IMR-90 (cell line): ENCODE measurements around the gene RALGPS1. TPM values are rescaled to one million over a fixed set of nuclear protein-coding genes. Genes with fewer than 3 reads are reported as not detected.

ENCODE experiments used
- ATAC-seq: fragments of 200-7000 bp; cut with Tn5 transposase; 2 replicates; pipeline ENCODE4 v1.9.1; 2020; ENCODE audit warnings: low read depth, mild to moderate bottlenecking, moderate library complexity
- BruUV-seq: library from RNA; stranded (reverse); fragments of 400-500 nt; replicated peaks from 2 replicates; lab custom pipeline; 2021; lab: Mats Ljungman, UMichigan
- CTCF ChIA-PET: fragments of 300-600 bp; formaldehyde crosslinking; extraction: SDS; loops from one replicate; lab custom pipeline; 2021; ENCODE audit warnings: antibody characterized with exemption; lab: Yijun Ruan, JAX
- POLR2A ChIA-PET: fragments of 300-600 bp; sonication (Branson Sonifier 250); formaldehyde crosslinking; loops from one replicate; lab custom pipeline; 2022; ENCODE audit warnings: antibody characterized with exemption; ENCODE audit not compliant: unreplicated experiment; lab: Charles Lee
- DNase-seq: peaks from one replicate; pipeline ENCODE4 v3.0.0; 2013
- H2AFZ ChIP-seq: replicated peaks from 2 replicates; pipeline ENCODE3; 2013; ENCODE audit warnings: low read length, mild to moderate bottlenecking; ENCODE audit not compliant: poor library complexity
- H2AK5ac ChIP-seq: 2 replicates; pipeline ENCODE4 v1.6.1; 2013; ENCODE audit warnings: low read depth, low read length, inconsistent platforms
- H2AK9ac ChIP-seq: replicated peaks from 2 replicates; pipeline ENCODE3; 2013; ENCODE audit warnings: mild to moderate bottlenecking, low read depth, low read length, moderate library complexity; ENCODE audit not compliant: poor library complexity
- H2BK120ac ChIP-seq: 2 replicates; pipeline ENCODE4 v1.6.1; 2013; ENCODE audit warnings: low read depth, low read length, inconsistent platforms
- H2BK15ac ChIP-seq: 3 replicates; pipeline ENCODE4 v1.6.1; 2013; ENCODE audit warnings: low read depth, low read length, inconsistent platforms
- H2BK20ac ChIP-seq: 2 replicates; pipeline ENCODE4 v1.6.1; 2013; ENCODE audit warnings: low read depth, mild to moderate bottlenecking, inconsistent platforms, low read length, moderate library complexity
- H2BK5ac ChIP-seq: 2 replicates; pipeline ENCODE4 v1.6.1; 2013; ENCODE audit warnings: mild to moderate bottlenecking, low read depth, low read length, inconsistent platforms; ENCODE audit not compliant: poor library complexity, severe bottlenecking
- H3K14ac ChIP-seq: replicated peaks from 2 replicates; pipeline ENCODE4 v1.6.1; 2013; ENCODE audit warnings: low read depth, low read length, inconsistent platforms
- H3K18ac ChIP-seq: 2 replicates; pipeline ENCODE4 v1.6.1; 2013; ENCODE audit warnings: low read depth, low read length, control low read depth
- H3K23ac ChIP-seq: 2 replicates; pipeline ENCODE4 v1.6.1; 2013; ENCODE audit warnings: low read depth, low read length, inconsistent platforms
- H3K27ac ChIP-seq: 2 replicates; pipeline ENCODE4 v1.5.1; 2013; ENCODE audit warnings: mild to moderate bottlenecking, control low read depth, low read length; ENCODE audit not compliant: insufficient read depth
- H3K27me3 ChIP-seq: 2 replicates; pipeline ENCODE4 v1.6.1; 2013; ENCODE audit warnings: low read length; ENCODE audit not compliant: control insufficient read depth, insufficient read depth
- H3K36me3 ChIP-seq: 2 replicates; pipeline ENCODE4 v1.6.1; 2013; ENCODE audit warnings: low read length, mixed read lengths; ENCODE audit not compliant: control insufficient read depth, insufficient read depth
- H3K4ac ChIP-seq: 2 replicates; pipeline ENCODE4 v1.6.1; 2013; ENCODE audit warnings: low read depth, low read length, inconsistent platforms
- H3K4me1 ChIP-seq: 2 replicates; pipeline ENCODE4 v1.6.1; 2013; ENCODE audit warnings: low read length, mixed read lengths; ENCODE audit not compliant: control insufficient read depth, insufficient read depth
- H3K4me2 ChIP-seq: 2 replicates; pipeline ENCODE4 v1.6.1; 2013; ENCODE audit warnings: low read depth, mild to moderate bottlenecking, control low read depth, low read length, moderate library complexity
- H3K4me3 ChIP-seq: 2 replicates; pipeline ENCODE4 v1.5.1; 2013; ENCODE audit warnings: low read depth, mild to moderate bottlenecking, control low read depth, low read length, moderate library complexity; ENCODE audit not compliant: insufficient read depth
- H3K56ac ChIP-seq: 2 replicates; pipeline ENCODE4 v1.6.1; 2013; ENCODE audit warnings: low read length, inconsistent platforms; ENCODE audit not compliant: insufficient read depth; ENCODE audit errors: extremely low read depth
- H3K79me1 ChIP-seq, 2 experiments: 2 replicates each; pipeline ENCODE4 v1.6.1; 2013; ENCODE audit warnings: low read length in 2 of 2, inconsistent platforms in 1 of 2, low read depth in 1 of 2
- H3K9ac ChIP-seq: 2 replicates; pipeline ENCODE4 v1.6.1; 2013; ENCODE audit warnings: low read depth, low read length, control low read depth
- H3K9me1 ChIP-seq: 2 replicates; pipeline ENCODE4 v1.6.1; 2013; ENCODE audit warnings: low read length, inconsistent platforms; ENCODE audit not compliant: insufficient read depth
- H3K9me3 ChIP-seq: 2 replicates; pipeline ENCODE4 v1.6.1; 2013; ENCODE audit warnings: low read length; ENCODE audit not compliant: control insufficient read depth, insufficient read depth
- H4K20me1 ChIP-seq: 2 replicates; pipeline ENCODE4 v1.6.1; 2013; ENCODE audit warnings: low read length, inconsistent platforms; ENCODE audit not compliant: insufficient read depth
- H4K5ac ChIP-seq: 2 replicates; pipeline ENCODE4 v1.6.1; 2013; ENCODE audit warnings: mild to moderate bottlenecking, low read depth, low read length, control low read depth
- H4K8ac ChIP-seq, 2 experiments: 2 replicates each; pipeline ENCODE4 v1.6.1; 2013; ENCODE audit warnings: low read depth in 2 of 2, low read length in 2 of 2, control low read depth in 1 of 2, inconsistent platforms in 1 of 2
- H4K91ac ChIP-seq: 2 replicates; pipeline ENCODE4 v1.6.1; 2013; ENCODE audit warnings: low read depth, low read length, inconsistent platforms; ENCODE audit not compliant: insufficient read depth
- BHLHE40 ChIP-seq: fragments of 150-350 bp; IDR thresholded peaks from 2 replicates; pipeline ENCODE4 v1.6.1; 2016; ENCODE audit warnings: mild to moderate bottlenecking, low read depth, low read length
- CEBPB ChIP-seq: IDR thresholded peaks from 2 replicates; pipeline ENCODE4 v1.6.1; 2012; ENCODE audit warnings: low read depth, low read length, improper control_type of control experiment
- CHD1 ChIP-seq: IDR thresholded peaks from 2 replicates; pipeline ENCODE4 v1.6.1; 2012; ENCODE audit warnings: low read depth, low read length, improper control_type of control experiment
- CTCF ChIP-seq: conservative IDR thresholded peaks from 2 replicates; pipeline ENCODE4 v1.5.1; 2012; ENCODE audit warnings: mild to moderate bottlenecking, low read depth, low read length, improper control_type of control experiment
- FOS ChIP-seq: fragments of 150-350 bp; IDR thresholded peaks from 2 replicates; pipeline ENCODE4 v1.6.1; 2016; ENCODE audit warnings: low read depth, low read length
- MAFK ChIP-seq: IDR thresholded peaks from 2 replicates; pipeline ENCODE4 v1.6.1; 2012; ENCODE audit warnings: low read depth, low read length, improper control_type of control experiment
- MAZ ChIP-seq: IDR thresholded peaks from 2 replicates; pipeline ENCODE4 v1.6.1; 2012; ENCODE audit warnings: low read depth, mild to moderate bottlenecking, low read length, improper control_type of control experiment, moderate library complexity, borderline replicate concordance
- MXI1 ChIP-seq: IDR thresholded peaks from 2 replicates; pipeline ENCODE4 v1.6.1; 2012; ENCODE audit warnings: low read depth, mild to moderate bottlenecking, low read length, moderate library complexity, borderline replicate concordance
- NFE2L2 ChIP-seq: fragments of 150-350 bp; IDR thresholded peaks from 2 replicates; pipeline ENCODE4 v1.6.1; 2016; ENCODE audit warnings: low read depth, mild to moderate bottlenecking, low read length
- POLR2A ChIP-seq: IDR thresholded peaks from 2 replicates; pipeline ENCODE4 v1.6.1; 2012; ENCODE audit warnings: mild to moderate bottlenecking, low read depth, low read length
- RAD21 ChIP-seq: IDR thresholded peaks from 2 replicates; pipeline ENCODE4 v1.6.1; 2012; ENCODE audit warnings: low read length, improper control_type of control experiment
- RCOR1 ChIP-seq: IDR thresholded peaks from 2 replicates; pipeline ENCODE4 v1.6.1; 2012; ENCODE audit warnings: mild to moderate bottlenecking, low read length, improper control_type of control experiment; ENCODE audit not compliant: insufficient replicate concordance
- RFX5 ChIP-seq: IDR thresholded peaks from 2 replicates; pipeline ENCODE4 v1.8.0; 2012; ENCODE audit warnings: low read depth, mild to moderate bottlenecking, low read length, moderate library complexity
- SMC3 ChIP-seq: fragments of 150-350 bp; IDR thresholded peaks from 2 replicates; pipeline ENCODE4 v1.6.1; 2016; ENCODE audit warnings: low read depth, mild to moderate bottlenecking, antibody characterized with exemption, low read length, moderate library complexity
- USF2 ChIP-seq: fragments of 150-350 bp; IDR thresholded peaks from 2 replicates; pipeline ENCODE4 v1.6.1; 2017; ENCODE audit warnings: mild to moderate bottlenecking, antibody characterized with exemption, low read length, low read depth
- WGBS, 2 experiments: methylation state at CpG; one replicate each; pipeline versions ENCODE4 v1.1.5 to v1.1.7; 2013; ENCODE audit warnings: missing lambda C conversion rate in 2 of 2; ENCODE audit not compliant: insufficient read length in 1 of 2; ENCODE audit errors: extremely low coverage in 2 of 2; 5-methylcytosine and 5-hydroxymethylcytosine counted together
- dilution Hi-C: fragments of 300-500 bp; cut with HindIII; formaldehyde crosslinking; loops from one replicate; pipeline ENCODE4 v1.14.3; 2018; ENCODE audit warnings: low sequenced_read_pairs; ENCODE audit not compliant: unreplicated experiment
- in situ Hi-C: fragments of 300-500 bp; cut with MboI; formaldehyde crosslinking; loops from 3 replicates; pipeline ENCODE4 v1.14.3; 2019; ENCODE audit warnings: low sequenced_read_pairs, inconsistent platforms, mixed read lengths
- intact Hi-C: fragments of 100-400 bp; cut with micrococcal nuclease; formaldehyde crosslinking; loops from 2 replicates; pipeline ENCODE4 v1.10.0; 2022
- polyA plus RNA-seq, 3 experiments: library from polyadenylated mRNA; depleted of rRNA; stranded (reverse); fragments of >200 nt; gene quantifications; 2 replicates each; pipeline ENCODE4 v1.2.3, GENCODE V29; 2012; ENCODE audit warnings: low replicate concordance in 1 of 3
- total RNA-seq: library from RNA; depleted of rRNA; stranded (reverse); fragments of >200 nt; gene quantifications from 2 replicates; pipeline ENCODE4 v1.2.3, GENCODE V29; 2012
- TF ChIP-seq, protein P1 (sequence below): fragments of 150-350 bp; IDR thresholded peaks from 2 replicates; pipeline ENCODE4 v1.6.1; 2016; ENCODE audit warnings: low read depth, mild to moderate bottlenecking, low read length, moderate library complexity, borderline replicate concordance

Gene RALGPS1
- total and polyA plus RNA-seq, 2 of the 4 experiments (the other 2 are of a cell fraction), result 0.90 to 2.8 TPM

- no peak overlapping the region for H2AK9ac ChIP-seq
- H3K23ac ChIP-seq, result no peak overlapping the region
- H3K4me1 ChIP-seq, result peaks cover 14% of the 10 kb centered on the region
- no peak overlapping the region for H2AK5ac ChIP-seq
- H3K14ac ChIP-seq, result no peak overlapping the region
- TF ChIP-seq MAZ, result no peak
- no peak for TF ChIP-seq BHLHE40
- no peak for TF ChIP-seq MXI1
- no peak for TF ChIP-seq RAD21
- TF ChIP-seq, protein P1, sequence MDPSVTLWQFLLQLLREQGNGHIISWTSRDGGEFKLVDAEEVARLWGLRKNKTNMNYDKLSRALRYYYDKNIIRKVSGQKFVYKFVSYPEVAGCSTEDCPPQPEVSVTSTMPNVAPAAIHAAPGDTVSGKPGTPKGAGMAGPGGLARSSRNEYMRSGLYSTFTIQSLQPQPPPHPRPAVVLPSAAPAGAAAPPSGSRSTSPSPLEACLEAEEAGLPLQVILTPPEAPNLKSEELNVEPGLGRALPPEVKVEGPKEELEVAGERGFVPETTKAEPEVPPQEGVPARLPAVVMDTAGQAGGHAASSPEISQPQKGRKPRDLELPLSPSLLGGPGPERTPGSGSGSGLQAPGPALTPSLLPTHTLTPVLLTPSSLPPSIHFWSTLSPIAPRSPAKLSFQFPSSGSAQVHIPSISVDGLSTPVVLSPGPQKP, result no peak
- no peak for TF ChIP-seq RCOR1
- no peak for TF ChIP-seq CTCF
- no peak for TF ChIP-seq CEBPB
- no peak for TF ChIP-seq RFX5
- TF ChIP-seq POLR2A, result no peak
- no peak for TF ChIP-seq FOS
- TF ChIP-seq SMC3, result no peak
- no peak for TF ChIP-seq NFE2L2
- no peak for TF ChIP-seq USF2
- TF ChIP-seq CHD1, result no peak
- no peak for TF ChIP-seq MAFK
- H4K5ac ChIP-seq, result no peak overlapping the region
- H4K20me1 ChIP-seq, result peaks cover 16% of the 10 kb centered on the region; the same call in 1 of the 2 replicates
- peaks cover 64% of the 10 kb centered on the region for H3K36me3 ChIP-seq
- CTCF ChIA-PET, result no interaction called here
- in situ Hi-C loops (no loop called here), intact Hi-C loops (loop anchor here (5.0 kb wide), 2 partner anchors 98 to 132 kb away; no protein-coding TSS in a partner anchor), dilution Hi-C loops (no loop called here)
- H3K4me3 ChIP-seq, result no peak overlapping the region
- no peak overlapping the region for H4K8ac ChIP-seq
- no CpG with 5 or more reads among the region's 3 CpGs for WGBS, 2 experiments
- POLR2A ChIA-PET, result no interaction called here
- no peak for DNase-seq
- H3K18ac ChIP-seq, result no peak overlapping the region
- no peak overlapping the region for H3K9ac ChIP-seq
- H2BK120ac ChIP-seq, result no peak overlapping the region
- H3K79me1 ChIP-seq, result peaks cover 6 to 18% of the 10 kb centered on the region in 2 experiments; a peak in 2 of 4 replicates
- no TSS peak for BruUV-seq
- no peak overlapping the region for H2BK15ac ChIP-seq
- no peak overlapping the region for H3K56ac ChIP-seq
- no peak overlapping the region for H2BK20ac ChIP-seq
- no peak overlapping the region for H3K4me2 ChIP-seq
- no peaks in the 10 kb centered on the region for H3K27me3 ChIP-seq
- ATAC-seq, result no peak
- no peaks in the 10 kb centered on the region for H3K9me3 ChIP-seq
- H3K9me1 ChIP-seq, result peaks cover 13% of the 10 kb centered on the region
- H3K27ac ChIP-seq, result no peak overlapping the region
- no peak overlapping the region for H4K91ac ChIP-seq
- no peak overlapping the region for H3K4ac ChIP-seq
- no peak overlapping the region for H2BK5ac ChIP-seq
- no peak overlapping the region for H2AFZ ChIP-seq
Observed at GRCh38 chr9:127099664-127100063, 185.1 kb downstream of the RALGPS1 start.
